ENCODE results near the gene SELPLG.

DNA sequence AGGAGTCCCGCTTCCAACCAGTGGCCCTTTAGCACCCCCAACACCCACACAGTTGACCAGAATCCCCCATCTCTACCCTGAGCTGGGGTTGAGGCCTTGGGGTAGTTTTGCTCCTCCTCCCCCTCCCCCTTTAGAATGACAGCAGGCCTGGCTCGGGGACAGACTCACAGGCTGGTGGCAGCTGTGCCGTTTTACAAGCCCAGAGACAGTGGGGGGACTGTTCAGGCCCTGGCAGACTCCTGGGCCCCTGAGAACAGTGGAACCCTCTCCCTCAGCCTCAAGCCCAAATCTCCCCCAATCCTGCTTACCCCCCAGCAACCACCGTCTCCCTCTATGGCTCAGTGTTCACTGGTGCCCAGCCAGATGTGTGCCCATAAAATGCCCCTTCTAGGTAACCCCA lies 45.9 kb downstream of the SELPLG start:
- TF ChIP-seq, protein P1, sequence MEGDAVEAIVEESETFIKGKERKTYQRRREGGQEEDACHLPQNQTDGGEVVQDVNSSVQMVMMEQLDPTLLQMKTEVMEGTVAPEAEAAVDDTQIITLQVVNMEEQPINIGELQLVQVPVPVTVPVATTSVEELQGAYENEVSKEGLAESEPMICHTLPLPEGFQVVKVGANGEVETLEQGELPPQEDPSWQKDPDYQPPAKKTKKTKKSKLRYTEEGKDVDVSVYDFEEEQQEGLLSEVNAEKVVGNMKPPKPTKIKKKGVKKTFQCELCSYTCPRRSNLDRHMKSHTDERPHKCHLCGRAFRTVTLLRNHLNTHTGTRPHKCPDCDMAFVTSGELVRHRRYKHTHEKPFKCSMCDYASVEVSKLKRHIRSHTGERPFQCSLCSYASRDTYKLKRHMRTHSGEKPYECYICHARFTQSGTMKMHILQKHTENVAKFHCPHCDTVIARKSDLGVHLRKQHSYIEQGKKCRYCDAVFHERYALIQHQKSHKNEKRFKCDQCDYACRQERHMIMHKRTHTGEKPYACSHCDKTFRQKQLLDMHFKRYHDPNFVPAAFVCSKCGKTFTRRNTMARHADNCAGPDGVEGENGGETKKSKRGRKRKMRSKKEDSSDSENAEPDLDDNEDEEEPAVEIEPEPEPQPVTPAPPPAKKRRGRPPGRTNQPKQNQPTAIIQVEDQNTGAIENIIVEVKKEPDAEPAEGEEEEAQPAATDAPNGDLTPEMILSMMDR (IDR thresholded peaks at IDR 0.05) = no peak
- TF ChIP-seq POLR2A (IDR thresholded peaks at IDR 0.05) = no peak
- no peak for TF ChIP-seq POLR2AphosphoS5 (IDR thresholded peaks at IDR 0.05)
- no peak for TF ChIP-seq EP300 (IDR thresholded peaks at IDR 0.05)
